GM18909 (cell line): Measurements from ENCODE around the gene CDHR4.

Experiments
- ATAC-seq: cut with Tn5 transposase; IDR thresholded peaks from one replicate; pipeline ENCODE4 v1.9.1; 2021; ENCODE audit warnings: mild to moderate bottlenecking; ENCODE audit not compliant: unreplicated experiment, poor library complexity

The CDHR4 gene

GRCh38 chr3:49747792-49748480, 51.7 kb downstream of the CDHR4 start:
- ATAC-seq, result no peak

GRCh38 chr3:49745986-49746385, 53.7 kb downstream of the CDHR4 start:
- no peak for ATAC-seq
